ENCODE data around the gene GLP1R.

GRCh38 chr6:39007575-39007974 is 41.0 kb upstream of the GLP1R start:
- TF ChIP-seq CTCF (IDR thresholded peaks at IDR 0.05) (no peak), POLR2A (IDR thresholded peaks at IDR 0.05) (no peak)

Data from Peyer's patch (tissue), 4 donors.